ENCODE data around the gene ITGA11. TPM values are rescaled to one million over a fixed set of nuclear protein-coding genes. Genes with fewer than 3 reads are reported as not detected.

The ITGA11 gene
- total and polyA plus RNA-seq, 2 donors (not counting 1 experiment from before 2014, with no cell fraction given): not detected

DNA sequence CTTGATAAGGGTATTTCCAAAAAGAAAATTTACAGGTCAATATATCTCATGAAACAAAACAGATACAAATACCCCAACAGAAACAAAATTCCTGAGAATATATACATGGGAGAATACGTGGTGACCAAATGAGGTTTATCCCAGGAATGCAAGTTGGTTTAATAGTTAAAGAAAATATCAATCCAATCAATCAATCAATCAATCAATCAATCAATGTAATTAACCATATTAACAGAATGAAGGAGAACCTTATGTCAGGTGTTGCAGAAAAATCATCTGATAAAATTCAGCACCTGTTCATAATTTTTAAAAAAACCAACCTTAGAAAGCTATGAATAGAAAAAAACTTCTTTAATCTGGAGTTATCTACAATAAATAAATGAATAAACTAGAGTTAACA, 35.9 kb downstream of the ITGA11 start:
- Histone ChIP-seq H3K4me1 (ENCODE audit: control insufficient read depth in 2 of 2, insufficient read depth in 2 of 2, low read length in 2 of 2) (no peaks in the 10 kb centered on the region), H3K4me3 (ENCODE audit: control extremely low read depth in 1 of 5, extremely low read depth in 1 of 5, insufficient read depth in 1 of 5, low read depth in 2 of 5, low read length in 4 of 5) (no peak overlapping the region), H4K20me1 (ENCODE audit: control insufficient read depth, insufficient read depth, low read length, poor library complexity, severe bottlenecking) (no peaks in the 10 kb centered on the region), H3K4me2 (replicated peaks; ENCODE audit: low read depth, low read length, poor library complexity, severe bottlenecking) (no peak overlapping the region), H3K9ac (ENCODE audit: low read length) (no peak overlapping the region), H3K36me3 (replicated peaks in 1 of 2; ENCODE audit: control extremely low read depth in 1 of 2, control insufficient read depth in 1 of 2, extremely low read depth in 1 of 2, insufficient read depth in 2 of 2, low read length in 1 of 2) (no peaks in the 10 kb centered on the region), H3K79me2 (ENCODE audit: control insufficient read depth, insufficient read depth, low read length) (no peaks in the 10 kb centered on the region), H3K27ac (ENCODE audit: low read length in 2 of 2) (no peak overlapping the region), H3K27me3 (replicated peaks in 1 of 4; ENCODE audit: control extremely low read depth in 1 of 4, control insufficient read depth in 3 of 4, insufficient read depth in 4 of 4, low read length in 3 of 4) (peaks cover 0 to 4% (median 2%) of the 10 kb centered on the region in 4 experiments), H2AFZ (ENCODE audit: insufficient read depth, low read depth, low read length, poor library complexity, severe bottlenecking) (no peak overlapping the region), H3K9me3 (ENCODE audit: control extremely low read depth in 1 of 3, control insufficient read depth in 2 of 3, insufficient read depth in 1 of 3, low read length in 2 of 3) (peaks cover 0 to 2% (median 0%) of the 10 kb centered on the region in 3 donors)
- Mint-ChIP-seq H3K27me3 (peaks cover 39% of the 10 kb centered on the region), H3K4me1 (no peaks in the 10 kb centered on the region), H3K27ac (no peak overlapping the region), H3K9me3 (ENCODE audit: insufficient read depth) (peaks cover 3% of the 10 kb centered on the region), H3K4me3 (no peak overlapping the region)
- ATAC-seq (ENCODE audit: low read depth) (no peak), DNase-seq (no peak)
- intact Hi-C loops (cut with micrococcal nuclease): no loop called here
- ChIA-PET CTCF (no interaction called here), POLR2A (no interaction called here)
- WGBS (ENCODE audit: insufficient coverage): no CpG with 5 or more reads among the region's 1 CpG
- no peak for TF ChIP-seq EZH2 (IDR thresholded peaks at IDR 0.05; ENCODE audit: borderline replicate concordance, insufficient read depth, low read depth, low read length, poor library complexity, severe bottlenecking)
- no peak for TF ChIP-seq CTCF (IDR thresholded peaks at IDR 0.05)

DNA sequence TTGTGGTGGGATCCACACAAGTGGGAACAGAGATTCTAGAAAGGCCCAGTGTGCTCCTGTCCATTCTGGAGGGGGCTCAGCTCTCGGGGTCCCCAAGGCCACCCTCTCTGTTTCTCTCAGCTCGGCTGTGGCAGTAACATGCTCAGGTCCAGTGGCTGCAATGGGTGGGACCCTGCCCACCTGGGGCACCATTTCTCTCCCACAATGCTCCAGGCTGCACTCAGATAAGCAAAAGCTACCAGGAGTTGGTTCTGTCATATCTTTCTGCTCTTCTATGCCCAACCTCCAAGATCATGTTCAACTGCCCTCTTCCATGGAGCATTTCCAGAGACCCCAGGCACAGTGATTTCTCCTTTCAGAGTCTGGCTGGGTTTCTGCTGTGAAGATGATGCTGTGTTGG, 40.8 kb downstream of the ITGA11 start:
- H3K27me3 Mint-ChIP-seq: peaks cover 45% of the 10 kb centered on the region
- no peaks in the 10 kb centered on the region for H4K20me1 ChIP-seq (ENCODE audit: control insufficient read depth, insufficient read depth, low read length, poor library complexity, severe bottlenecking)
- TF ChIP-seq EZH2 (IDR thresholded peaks at IDR 0.05; ENCODE audit: borderline replicate concordance, insufficient read depth, low read depth, low read length, poor library complexity, severe bottlenecking) (no peak), CTCF (IDR thresholded peaks at IDR 0.05) (no peak)
- no peak overlapping the region for H3K27ac ChIP-seq (ENCODE audit: low read length in 2 of 2)
- no peak overlapping the region for H3K4me3 Mint-ChIP-seq
- ATAC-seq (ENCODE audit: low read depth): no peak
- peaks cover 3% of the 10 kb centered on the region for H3K9me3 Mint-ChIP-seq (ENCODE audit: insufficient read depth)
- H3K9ac ChIP-seq (ENCODE audit: low read length): no peak overlapping the region
- 79% methylated on average over 2 of the region's 2 CpGs for WGBS (ENCODE audit: insufficient coverage)
- H3K4me1 ChIP-seq (ENCODE audit: control insufficient read depth in 2 of 2, insufficient read depth in 2 of 2, low read length in 2 of 2): no peaks in the 10 kb centered on the region
- no peak overlapping the region for H3K4me2 ChIP-seq (replicated peaks; ENCODE audit: low read depth, low read length, poor library complexity, severe bottlenecking)
- intact Hi-C loops (cut with micrococcal nuclease): no loop called here
- H3K27ac Mint-ChIP-seq: no peak overlapping the region
- no peaks in the 10 kb centered on the region for H3K79me2 ChIP-seq (ENCODE audit: control insufficient read depth, insufficient read depth, low read length)
- H3K27me3 ChIP-seq (replicated peaks in 1 of 4; ENCODE audit: control extremely low read depth in 1 of 4, control insufficient read depth in 3 of 4, insufficient read depth in 4 of 4, low read length in 3 of 4): peaks cover 0 to 16% (median 9%) of the 10 kb centered on the region in 4 experiments
- ChIA-PET CTCF (no interaction called here), POLR2A (no interaction called here)
- no peak overlapping the region for H3K4me3 ChIP-seq (ENCODE audit: control extremely low read depth in 1 of 5, extremely low read depth in 1 of 5, insufficient read depth in 1 of 5, low read depth in 2 of 5, low read length in 4 of 5)
- H2AFZ ChIP-seq (ENCODE audit: insufficient read depth, low read depth, low read length, poor library complexity, severe bottlenecking): no peak overlapping the region
- no peaks in the 10 kb centered on the region for H3K4me1 Mint-ChIP-seq
- no peaks in the 10 kb centered on the region for H3K36me3 ChIP-seq (replicated peaks in 1 of 2; ENCODE audit: control extremely low read depth in 1 of 2, control insufficient read depth in 1 of 2, extremely low read depth in 1 of 2, insufficient read depth in 2 of 2, low read length in 1 of 2)
- peaks cover 0 to 2% (median 0%) of the 10 kb centered on the region in 3 donors for H3K9me3 ChIP-seq (ENCODE audit: control extremely low read depth in 1 of 3, control insufficient read depth in 2 of 3, insufficient read depth in 1 of 3, low read length in 2 of 3)
- no peak for DNase-seq
